B cell (primary cell): Measurements from ENCODE around the gene KRTAP12-2. TPM values are rescaled to one million over a fixed set of nuclear protein-coding genes. Genes with fewer than 3 reads are reported as not detected.

Experiments
- ATAC-seq: fragments of 200-7000 bp; cut with Tn5 transposase; one replicate; pipeline ENCODE4 v1.10.0; 2021; ENCODE audit warnings: low read depth, mild to moderate bottlenecking, moderate number of reproducible peaks, moderate library complexity
- CTCF ChIA-PET: fragments of 350-600 bp; sonication (Branson Sonifier 250); formaldehyde crosslinking; loops from one replicate; lab custom pipeline; 2021; ENCODE audit warnings: antibody characterized with exemption, inconsistent platforms; lab: Charles Lee
- POLR2A ChIA-PET: fragments of 350-600 bp; sonication (Branson Sonifier 250); formaldehyde crosslinking; loops from one replicate; lab custom pipeline; 2021; ENCODE audit warnings: antibody characterized with exemption; lab: Charles Lee
- DNase-seq: peaks from one replicate; pipeline ENCODE4 v3.0.0; 2013
- H2AFZ ChIP-seq: 2 replicates; pipeline ENCODE4 v1.6.1; 2012; ENCODE audit warnings: mild to moderate bottlenecking, low read depth, low read length; ENCODE audit not compliant: insufficient read depth, poor library complexity, severe bottlenecking
- H3K27ac ChIP-seq, 2 donors: 1 replicate in 1 of 2; 2 replicates in 1 of 2; pipeline ENCODE4 v1.5.1; 2012 to 2013; ENCODE audit warnings: low read length in 2 of 2, mild to moderate bottlenecking in 2 of 2, moderate library complexity in 1 of 2
- H3K27me3 ChIP-seq, 4 experiments: fragments of 200-600 bp in 1 of 4; sonication (generic) in 1 of 4; replicated peaks in 1 of 4; 1 replicate in 2 of 4; 2 replicates in 2 of 4; pipeline versions ENCODE4 v1.6.1 to v1.7.0; 2013 to 2016; ENCODE audit warnings: low read length in 3 of 4, mild to moderate bottlenecking in 2 of 4, mixed read lengths in 1 of 4, moderate library complexity in 1 of 4; ENCODE audit not compliant: insufficient read depth in 4 of 4, control insufficient read depth in 3 of 4; ENCODE audit errors: control extremely low read depth in 1 of 4
- H3K36me3 ChIP-seq, 2 experiments: replicated peaks in 1 of 2; 1 replicate in 1 of 2; 2 replicates in 1 of 2; pipeline versions ENCODE4 v1.6.1 to v1.7.1; 2013; ENCODE audit warnings: low read length in 1 of 2; ENCODE audit not compliant: insufficient read depth in 2 of 2, control insufficient read depth in 1 of 2; ENCODE audit errors: control extremely low read depth in 1 of 2, extremely low read depth in 1 of 2
- H3K4me1 ChIP-seq, 2 donors: fragments of 200-600 bp in 1 of 2; sonication (generic) in 1 of 2; 1 replicate in 1 of 2; 2 replicates in 1 of 2; pipeline versions ENCODE4 v1.5.1 to v1.6.1; 2013 to 2017; ENCODE audit warnings: low read length in 2 of 2; ENCODE audit not compliant: control insufficient read depth in 2 of 2, insufficient read depth in 2 of 2
- H3K4me2 ChIP-seq: replicated peaks from 2 replicates; pipeline ENCODE3; 2012; ENCODE audit warnings: mild to moderate bottlenecking, low read depth, low read length; ENCODE audit not compliant: poor library complexity, severe bottlenecking
- H3K4me3 ChIP-seq, 5 experiments: fragments of 200-600 bp in 1 of 5; sonication (generic) in 1 of 5; 1 replicate in 3 of 5; 2 replicates in 2 of 5; pipeline versions ENCODE4 v1.5.1 to v1.7.0; 2011 to 2016; ENCODE audit warnings: low read length in 4 of 5, mild to moderate bottlenecking in 4 of 5, low read depth in 2 of 5, control low read depth in 1 of 5, moderate library complexity in 1 of 5; ENCODE audit not compliant: insufficient read depth in 1 of 5; ENCODE audit errors: control extremely low read depth in 1 of 5, extremely low read depth in 1 of 5
- H3K79me2 ChIP-seq: fragments of 200-600 bp; sonication (generic); one replicate; pipeline ENCODE4 v1.6.0; 2016; ENCODE audit warnings: low read length; ENCODE audit not compliant: control insufficient read depth, insufficient read depth
- H3K9ac ChIP-seq: fragments of 200-600 bp; sonication (generic); 2 replicates; pipeline ENCODE4 v1.6.1; 2017; ENCODE audit warnings: mild to moderate bottlenecking, low read length, moderate library complexity
- H3K9me3 ChIP-seq, 3 donors: one replicate each; pipeline versions ENCODE4 v1.6.1 to v1.7.1; 2013; ENCODE audit warnings: low read length in 2 of 3; ENCODE audit not compliant: control insufficient read depth in 2 of 3, insufficient read depth in 1 of 3; ENCODE audit errors: control extremely low read depth in 1 of 3
- H4K20me1 ChIP-seq: 2 replicates; pipeline ENCODE4 v1.6.0; 2012; ENCODE audit warnings: mild to moderate bottlenecking, low read length; ENCODE audit not compliant: insufficient read depth, control insufficient read depth, poor library complexity, severe bottlenecking
- H3K27ac Mint-ChIP-seq: one replicate; pipeline ENCODE4 v1.8.0; 2021; ENCODE audit warnings: mixed read lengths
- H3K27me3 Mint-ChIP-seq: one replicate; pipeline ENCODE4 v1.8.0; 2021; ENCODE audit warnings: mixed read lengths
- H3K4me1 Mint-ChIP-seq: one replicate; pipeline ENCODE4 v1.8.0; 2021; ENCODE audit warnings: mixed read lengths
- H3K4me3 Mint-ChIP-seq: one replicate; pipeline ENCODE4 v1.8.0; 2021; ENCODE audit warnings: mixed read lengths
- H3K9me3 Mint-ChIP-seq: one replicate; pipeline ENCODE4 v1.8.0; 2022; ENCODE audit warnings: mixed read lengths; ENCODE audit not compliant: insufficient read depth
- CTCF ChIP-seq: fragments of 200-600 bp; IDR thresholded peaks from one replicate; pipeline ENCODE4 v1.8.0; 2022; ENCODE audit warnings: antibody characterized with exemption, mild to moderate bottlenecking
- EZH2 ChIP-seq: IDR thresholded peaks from 2 replicates; pipeline ENCODE4 v1.6.1; 2012; ENCODE audit warnings: borderline replicate concordance, low read depth, mild to moderate bottlenecking, moderate library complexity, low read length; ENCODE audit not compliant: insufficient read depth, poor library complexity, severe bottlenecking
- WGBS: methylation state at CpG from one replicate; pipeline ENCODE4 v1.1.5; 2013; ENCODE audit warnings: missing lambda C conversion rate; ENCODE audit not compliant: insufficient coverage; 5-methylcytosine and 5-hydroxymethylcytosine counted together
- intact Hi-C: fragments of 100-400 bp; cut with micrococcal nuclease; formaldehyde crosslinking; loops from one replicate; pipeline ENCODE4 v1.10.0; 2022
- polyA plus RNA-seq: library from polyadenylated mRNA; depleted of rRNA; stranded (reverse); fragments of >200 nt; gene quantifications from 2 replicates; pipeline ENCODE4 v1.2.3, GENCODE V29; 2012
- total RNA-seq, 2 donors: library from RNA; stranded (reverse); fragments of 120-200 nt in 1 of 2; gene quantifications; 1 replicate in 1 of 2; 2 replicates in 1 of 2; pipeline versions ENCODE4 v1.2.3 to v1.2.4, GENCODE V29; 2013 to 2022

The KRTAP12-2 gene
- total and polyA plus RNA-seq, 2 donors (not counting 1 experiment from before 2014, with no cell fraction given): not detected

GRCh38 chr21:44699502-44700001 is 32.8 kb upstream of the KRTAP12-2 start:
- Mint-ChIP-seq H3K27ac (no peak overlapping the region), H3K27me3 (peaks cover 58% of the 10 kb centered on the region), H3K9me3 (no peaks in the 10 kb centered on the region), H3K4me3 (no peak overlapping the region), H3K4me1 (no peaks in the 10 kb centered on the region)
- no peaks in the 10 kb centered on the region for H3K79me2 ChIP-seq
- no peak for DNase-seq
- intact Hi-C loops: no loop called here
- no peak overlapping the region for H3K9ac ChIP-seq
- WGBS: 54% methylated on average over 17 of the region's 17 CpGs
- ATAC-seq: no peak
- H3K27ac ChIP-seq: no peak overlapping the region
- no peak overlapping the region for H2AFZ ChIP-seq
- TF ChIP-seq CTCF (no peak), EZH2 (no peak)
- H3K9me3 ChIP-seq: peaks cover 0 to 23% (median 0%) of the 10 kb centered on the region in 3 donors
- H3K27me3 ChIP-seq: peaks cover 0 to 54% (median 17%) of the 10 kb centered on the region in 4 experiments
- POLR2A ChIA-PET: no interaction called here
- H3K4me1 ChIP-seq: no peaks in the 10 kb centered on the region
- CTCF ChIA-PET: no interaction called here
- no peaks in the 10 kb centered on the region for H4K20me1 ChIP-seq
- no peak overlapping the region for H3K4me2 ChIP-seq
- H3K36me3 ChIP-seq: no peaks in the 10 kb centered on the region
- H3K4me3 ChIP-seq: no peak overlapping the region

- no peak overlapping the region for H3K4me3 Mint-ChIP-seq
- Histone ChIP-seq H3K27me3 (peaks cover 0 to 39% (median 10%) of the 10 kb centered on the region in 4 experiments), H3K4me2 (no peak overlapping the region), H4K20me1 (no peaks in the 10 kb centered on the region), H3K79me2 (no peaks in the 10 kb centered on the region), H3K9ac (no peak overlapping the region), H3K27ac (no peak overlapping the region), H3K4me1 (no peaks in the 10 kb centered on the region), H2AFZ (no peak overlapping the region), H3K36me3 (no peaks in the 10 kb centered on the region), H3K9me3 (peaks cover 1 to 10% (median 6%) of the 10 kb centered on the region in 3 donors), H3K4me3 (no peak overlapping the region)
- POLR2A ChIA-PET: no interaction called here
- ATAC-seq: no peak
- CTCF ChIA-PET: no interaction called here
- H3K27me3 Mint-ChIP-seq: peaks cover 59% of the 10 kb centered on the region
- WGBS: 42% methylated on average over 33 of the region's 35 CpGs
- TF ChIP-seq EZH2 (no peak), CTCF (no peak)
- peaks cover 4% of the 10 kb centered on the region for H3K9me3 Mint-ChIP-seq
- intact Hi-C loops: no loop called here
- H3K27ac Mint-ChIP-seq: no peak overlapping the region
- no peaks in the 10 kb centered on the region for H3K4me1 Mint-ChIP-seq
- no peak for DNase-seq
Observed at GRCh38 chr21:44697811-44698734, 31.3 kb upstream of the KRTAP12-2 start.
